PC-3 (cell line): ENCODE results near the gene OVOL3.

Source experiments
- EZH2 ChIP-seq: fragments of 300-600 bp; sonication (generic); IDR thresholded peaks from one replicate; pipeline ENCODE4 v1.6.1; 2017; ENCODE audit warnings: antibody characterized with exemption, mild to moderate bottlenecking, low read length; ENCODE audit not compliant: unreplicated experiment
- EZH2phosphoT487 ChIP-seq: fragments of 300-600 bp; sonication (generic); IDR thresholded peaks from 2 replicates; pipeline ENCODE4 v1.6.1; 2018; ENCODE audit warnings: mild to moderate bottlenecking, antibody characterized with exemption, low read length, borderline replicate concordance
- TF ChIP-seq, protein P1 (sequence below): fragments of 300-600 bp; sonication (generic); conservative IDR thresholded peaks from 2 replicates; pipeline ENCODE4 v1.5.1; 2017; ENCODE audit warnings: antibody characterized with exemption, low read depth, mild to moderate bottlenecking, low read length

DNA sequence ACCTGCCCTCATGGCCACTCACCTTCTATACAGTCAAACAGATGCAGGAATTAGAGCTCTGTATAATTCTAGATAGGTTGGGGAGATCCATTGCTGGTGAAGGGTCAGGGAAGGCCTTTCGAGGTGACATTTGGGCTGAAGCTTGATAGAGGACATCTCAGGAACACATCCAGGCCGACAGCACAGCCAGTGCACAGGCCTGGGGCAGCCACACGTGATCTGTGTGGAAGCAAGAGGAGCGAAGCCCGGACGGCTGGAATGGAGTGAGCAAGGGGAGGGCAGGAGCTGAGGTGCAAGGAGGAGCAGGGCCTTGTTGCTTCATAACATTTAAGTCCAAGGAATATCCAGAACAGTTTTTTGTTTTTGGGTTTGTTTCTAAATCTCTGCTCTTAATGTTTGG lies 4.5 kb upstream of the OVOL3 start:
- TF ChIP-seq, protein P1, sequence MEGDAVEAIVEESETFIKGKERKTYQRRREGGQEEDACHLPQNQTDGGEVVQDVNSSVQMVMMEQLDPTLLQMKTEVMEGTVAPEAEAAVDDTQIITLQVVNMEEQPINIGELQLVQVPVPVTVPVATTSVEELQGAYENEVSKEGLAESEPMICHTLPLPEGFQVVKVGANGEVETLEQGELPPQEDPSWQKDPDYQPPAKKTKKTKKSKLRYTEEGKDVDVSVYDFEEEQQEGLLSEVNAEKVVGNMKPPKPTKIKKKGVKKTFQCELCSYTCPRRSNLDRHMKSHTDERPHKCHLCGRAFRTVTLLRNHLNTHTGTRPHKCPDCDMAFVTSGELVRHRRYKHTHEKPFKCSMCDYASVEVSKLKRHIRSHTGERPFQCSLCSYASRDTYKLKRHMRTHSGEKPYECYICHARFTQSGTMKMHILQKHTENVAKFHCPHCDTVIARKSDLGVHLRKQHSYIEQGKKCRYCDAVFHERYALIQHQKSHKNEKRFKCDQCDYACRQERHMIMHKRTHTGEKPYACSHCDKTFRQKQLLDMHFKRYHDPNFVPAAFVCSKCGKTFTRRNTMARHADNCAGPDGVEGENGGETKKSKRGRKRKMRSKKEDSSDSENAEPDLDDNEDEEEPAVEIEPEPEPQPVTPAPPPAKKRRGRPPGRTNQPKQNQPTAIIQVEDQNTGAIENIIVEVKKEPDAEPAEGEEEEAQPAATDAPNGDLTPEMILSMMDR: no peak
- TF ChIP-seq EZH2: no peak
- TF ChIP-seq EZH2phosphoT487: no peak
